ENCODE measurements around the gene RABGGTA.

DNA sequence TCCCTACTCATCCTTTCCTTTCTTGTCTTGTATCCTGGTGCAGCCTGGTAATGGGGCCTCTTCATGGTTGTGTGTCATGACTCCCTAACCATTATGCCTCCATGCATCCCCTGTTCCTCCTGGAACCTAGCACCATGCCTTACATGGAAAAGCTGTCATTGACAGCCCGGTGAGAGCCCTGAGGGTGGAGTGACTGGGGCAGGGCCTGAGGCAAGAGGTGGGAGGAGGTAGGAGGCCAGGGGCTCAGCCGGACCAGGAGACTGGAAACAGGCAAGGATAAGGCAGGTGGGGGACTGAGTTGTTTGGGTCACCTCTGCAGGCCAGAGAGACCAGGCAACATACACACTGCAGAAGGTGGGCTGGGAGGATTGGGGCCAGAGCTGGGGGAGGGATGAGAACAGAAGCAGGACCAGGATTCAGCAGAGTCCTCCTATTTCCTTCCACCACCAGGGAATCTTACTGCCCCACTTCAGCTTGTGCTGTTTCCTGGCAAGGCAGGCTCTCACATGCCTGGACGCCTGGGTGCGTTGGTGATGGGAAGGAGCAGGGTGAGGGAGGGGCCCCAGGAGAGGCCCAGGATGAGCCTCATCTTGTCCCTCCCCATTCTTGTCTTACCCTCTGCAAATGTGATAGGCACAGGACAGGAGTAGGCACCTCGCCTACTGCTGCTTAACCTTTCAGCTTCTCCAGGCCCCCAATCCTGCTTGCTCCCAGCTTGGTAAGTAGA lies 38.3 kb upstream of the RABGGTA start, which contains the start of gene LTB4R2:
- TF ChIP-seq CTCF (conservative IDR thresholded peaks at IDR 0.05; ENCODE audit: low read depth in 2 of 2) (no peak), JUNB (IDR thresholded peaks at IDR 0.05; ENCODE audit: unreplicated experiment) (no peak), REST (IDR thresholded peaks at IDR 0.05; ENCODE audit: unreplicated experiment) (no peak), POLR2AphosphoS5 (IDR thresholded peaks at IDR 0.05; ENCODE audit: low read depth) (no peak), EZH2phosphoT487 (IDR thresholded peaks at IDR 0.05; ENCODE audit: unreplicated experiment) (no peak), EZH2 (IDR thresholded peaks at IDR 0.05; ENCODE audit: low read depth, unreplicated experiment) (no peak), ZNF114 (CRISPR knock-in tag; IDR thresholded peaks at IDR 0.05) (no peak), CREB1 (CRISPR knock-in tag; IDR thresholded peaks at IDR 0.05; ENCODE audit: low read depth) (no peak), STAT1 (IDR thresholded peaks at IDR 0.05; ENCODE audit: unreplicated experiment) (no peak), ZNF331 (CRISPR knock-in tag; IDR thresholded peaks at IDR 0.05; ENCODE audit: low read depth) (no peak), NANOG (IDR thresholded peaks at IDR 0.05; ENCODE audit: borderline replicate concordance) (no peak), ETS1 (IDR thresholded peaks at IDR 0.05) (no peak)
- TF ChIP-seq, protein P1, sequence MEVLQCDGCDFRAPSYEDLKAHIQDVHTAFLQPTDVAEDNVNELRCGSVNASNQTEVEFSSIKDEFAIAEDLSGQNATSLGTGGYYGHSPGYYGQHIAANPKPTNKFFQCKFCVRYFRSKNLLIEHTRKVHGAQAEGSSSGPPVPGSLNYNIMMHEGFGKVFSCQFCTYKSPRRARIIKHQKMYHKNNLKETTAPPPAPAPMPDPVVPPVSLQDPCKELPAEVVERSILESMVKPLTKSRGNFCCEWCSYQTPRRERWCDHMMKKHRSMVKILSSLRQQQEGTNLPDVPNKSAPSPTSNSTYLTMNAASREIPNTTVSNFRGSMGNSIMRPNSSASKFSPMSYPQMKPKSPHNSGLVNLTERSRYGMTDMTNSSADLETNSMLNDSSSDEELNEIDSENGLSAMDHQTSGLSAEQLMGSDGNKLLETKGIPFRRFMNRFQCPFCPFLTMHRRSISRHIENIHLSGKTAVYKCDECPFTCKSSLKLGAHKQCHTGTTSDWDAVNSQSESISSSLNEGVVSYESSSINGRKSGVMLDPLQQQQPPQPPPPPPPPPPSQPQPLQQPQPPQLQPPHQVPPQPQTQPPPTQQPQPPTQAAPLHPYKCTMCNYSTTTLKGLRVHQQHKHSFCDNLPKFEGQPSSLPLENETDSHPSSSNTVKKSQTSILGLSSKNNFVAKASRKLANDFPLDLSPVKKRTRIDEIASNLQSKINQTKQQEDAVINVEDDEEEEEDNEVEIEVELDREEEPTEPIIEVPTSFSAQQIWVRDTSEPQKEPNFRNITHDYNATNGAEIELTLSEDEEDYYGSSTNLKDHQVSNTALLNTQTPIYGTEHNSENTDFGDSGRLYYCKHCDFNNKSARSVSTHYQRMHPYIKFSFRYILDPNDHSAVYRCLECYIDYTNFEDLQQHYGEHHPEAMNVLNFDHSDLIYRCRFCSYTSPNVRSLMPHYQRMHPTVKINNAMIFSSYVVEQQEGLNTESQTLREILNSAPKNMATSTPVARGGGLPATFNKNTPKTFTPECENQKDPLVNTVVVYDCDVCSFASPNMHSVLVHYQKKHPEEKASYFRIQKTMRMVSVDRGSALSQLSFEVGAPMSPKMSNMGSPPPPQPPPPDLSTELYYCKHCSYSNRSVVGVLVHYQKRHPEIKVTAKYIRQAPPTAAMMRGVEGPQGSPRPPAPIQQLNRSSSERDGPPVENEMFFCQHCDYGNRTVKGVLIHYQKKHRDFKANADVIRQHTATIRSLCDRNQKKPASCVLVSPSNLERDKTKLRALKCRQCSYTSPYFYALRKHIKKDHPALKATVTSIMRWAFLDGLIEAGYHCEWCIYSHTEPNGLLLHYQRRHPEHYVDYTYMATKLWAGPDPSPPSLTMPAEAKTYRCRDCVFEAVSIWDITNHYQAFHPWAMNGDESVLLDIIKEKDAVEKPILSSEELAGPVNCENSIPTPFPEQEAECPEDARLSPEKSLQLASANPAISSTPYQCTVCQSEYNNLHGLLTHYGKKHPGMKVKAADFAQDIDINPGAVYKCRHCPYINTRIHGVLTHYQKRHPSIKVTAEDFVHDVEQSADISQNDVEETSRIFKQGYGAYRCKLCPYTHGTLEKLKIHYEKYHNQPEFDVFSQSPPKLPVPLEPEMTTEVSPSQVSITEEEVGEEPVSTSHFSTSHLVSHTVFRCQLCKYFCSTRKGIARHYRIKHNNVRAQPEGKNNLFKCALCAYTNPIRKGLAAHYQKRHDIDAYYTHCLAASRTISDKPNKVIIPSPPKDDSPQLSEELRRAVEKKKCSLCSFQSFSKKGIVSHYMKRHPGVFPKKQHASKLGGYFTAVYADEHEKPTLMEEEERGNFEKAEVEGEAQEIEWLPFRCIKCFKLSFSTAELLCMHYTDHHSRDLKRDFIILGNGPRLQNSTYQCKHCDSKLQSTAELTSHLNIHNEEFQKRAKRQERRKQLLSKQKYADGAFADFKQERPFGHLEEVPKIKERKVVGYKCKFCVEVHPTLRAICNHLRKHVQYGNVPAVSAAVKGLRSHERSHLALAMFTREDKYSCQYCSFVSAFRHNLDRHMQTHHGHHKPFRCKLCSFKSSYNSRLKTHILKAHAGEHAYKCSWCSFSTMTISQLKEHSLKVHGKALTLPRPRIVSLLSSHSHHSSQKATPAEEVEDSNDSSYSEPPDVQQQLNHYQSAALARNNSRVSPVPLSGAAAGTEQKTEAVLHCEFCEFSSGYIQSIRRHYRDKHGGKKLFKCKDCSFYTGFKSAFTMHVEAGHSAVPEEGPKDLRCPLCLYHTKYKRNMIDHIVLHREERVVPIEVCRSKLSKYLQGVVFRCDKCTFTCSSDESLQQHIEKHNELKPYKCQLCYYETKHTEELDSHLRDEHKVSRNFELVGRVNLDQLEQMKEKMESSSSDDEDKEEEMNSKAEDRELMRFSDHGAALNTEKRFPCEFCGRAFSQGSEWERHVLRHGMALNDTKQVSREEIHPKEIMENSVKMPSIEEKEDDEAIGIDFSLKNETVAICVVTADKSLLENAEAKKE (CRISPR knock-in tag; IDR thresholded peaks at IDR 0.05) = no peak

All from GM23338 (cell line).